Measurements from ENCODE around the gene NOG.

NOG gene

GRCh38 chr17:56593646-56594319 lies at the start of gene NOG:
TSS of gene NOG (plus strand) at chr17:56593699. CDS start at chr17:56594224, 525 bp downstream.
- DNase-seq (ENCODE audit: low read depth), result no peak

- DNase-seq (ENCODE audit: low read depth), result no peak
Observed at GRCh38 chr17:56545106-56545505, 48.4 kb upstream of the NOG start.

GRCh38 chr17:56545930-56546329 lies 47.6 kb upstream of the NOG start:
- DNase-seq (ENCODE audit: low read depth), result no peak

- no peak for DNase-seq (ENCODE audit: low read depth)
Observed at GRCh38 chr17:56548661-56549060, 44.8 kb upstream of the NOG start.

DNA sequence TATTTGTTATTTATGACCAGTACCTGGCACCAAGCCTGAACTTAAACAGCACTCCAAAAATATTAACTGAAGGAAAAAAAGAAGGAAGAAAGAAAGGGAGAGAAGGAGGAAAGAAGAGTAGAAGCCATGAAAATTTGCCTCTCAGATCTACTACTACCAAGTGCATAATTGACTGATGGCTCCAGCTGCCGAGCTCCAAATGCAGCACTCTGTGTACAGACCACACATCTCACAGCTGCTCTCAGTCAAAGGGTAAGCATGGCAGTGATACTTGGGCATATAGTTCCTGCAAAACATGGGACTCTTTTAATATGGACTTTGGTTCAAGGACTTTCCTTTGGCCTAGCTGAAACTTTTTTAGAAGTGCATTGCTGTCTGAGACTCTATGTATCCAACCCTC lies 44.0 kb upstream of the NOG start:
- DNase-seq (ENCODE audit: low read depth), result no peak

DNA sequence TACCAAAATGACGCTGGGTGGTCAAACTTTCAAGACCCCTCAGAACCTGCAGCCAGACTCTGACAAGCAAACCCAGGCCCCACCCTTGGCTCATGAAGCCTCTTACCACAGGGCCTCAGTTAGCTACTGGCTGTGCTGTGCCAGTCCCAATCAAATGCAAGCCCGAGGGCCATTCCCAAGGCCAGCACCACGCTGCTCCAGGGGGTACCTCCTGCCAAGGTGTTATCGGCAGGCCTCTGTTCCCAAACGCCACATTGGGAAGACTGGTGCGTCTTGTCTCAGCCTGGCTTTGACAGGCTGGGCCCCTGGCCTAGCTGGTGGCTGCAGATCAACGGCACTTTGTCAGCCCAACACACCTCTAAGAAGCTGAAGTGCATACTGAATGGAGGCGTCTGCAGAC lies 35.8 kb upstream of the NOG start:
- DNase-seq (ENCODE audit: low read depth), result no peak

- DNase-seq (ENCODE audit: low read depth), result no peak
Observed at GRCh38 chr17:56558088-56558487, 35.4 kb upstream of the NOG start.

DNA sequence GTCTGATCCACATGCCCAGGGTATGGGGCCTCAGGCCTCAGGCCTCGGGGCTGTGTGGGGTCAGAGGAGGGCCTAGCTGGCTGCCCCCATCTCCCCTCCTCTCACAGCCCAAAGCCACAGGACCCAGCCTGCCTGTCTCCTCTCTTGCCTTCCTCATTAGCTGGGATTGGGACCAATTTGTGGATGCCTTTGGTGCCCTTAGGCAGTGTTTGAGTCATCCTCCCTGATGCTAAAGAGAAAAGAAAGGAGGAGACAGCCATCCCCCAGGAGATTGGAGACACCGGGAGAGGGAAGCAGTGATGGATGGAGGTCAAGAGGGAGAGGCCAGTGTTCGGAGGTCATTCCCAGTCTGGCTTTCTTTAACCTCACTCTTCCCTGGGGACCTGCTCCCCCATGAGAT lies 23.3 kb upstream of the NOG start:
- no peak for DNase-seq (ENCODE audit: low read depth)

GRCh38 chr17:56571456-56571855 lies 22.0 kb upstream of the NOG start:
- DNase-seq (ENCODE audit: low read depth), result no peak

- no peak for DNase-seq (ENCODE audit: low read depth)
Observed at GRCh38 chr17:56577190-56577842, 16.2 kb upstream of the NOG start.

GRCh38 chr17:56577843-56578204 lies 15.7 kb upstream of the NOG start:
- no peak for DNase-seq (ENCODE audit: low read depth)

DNA sequence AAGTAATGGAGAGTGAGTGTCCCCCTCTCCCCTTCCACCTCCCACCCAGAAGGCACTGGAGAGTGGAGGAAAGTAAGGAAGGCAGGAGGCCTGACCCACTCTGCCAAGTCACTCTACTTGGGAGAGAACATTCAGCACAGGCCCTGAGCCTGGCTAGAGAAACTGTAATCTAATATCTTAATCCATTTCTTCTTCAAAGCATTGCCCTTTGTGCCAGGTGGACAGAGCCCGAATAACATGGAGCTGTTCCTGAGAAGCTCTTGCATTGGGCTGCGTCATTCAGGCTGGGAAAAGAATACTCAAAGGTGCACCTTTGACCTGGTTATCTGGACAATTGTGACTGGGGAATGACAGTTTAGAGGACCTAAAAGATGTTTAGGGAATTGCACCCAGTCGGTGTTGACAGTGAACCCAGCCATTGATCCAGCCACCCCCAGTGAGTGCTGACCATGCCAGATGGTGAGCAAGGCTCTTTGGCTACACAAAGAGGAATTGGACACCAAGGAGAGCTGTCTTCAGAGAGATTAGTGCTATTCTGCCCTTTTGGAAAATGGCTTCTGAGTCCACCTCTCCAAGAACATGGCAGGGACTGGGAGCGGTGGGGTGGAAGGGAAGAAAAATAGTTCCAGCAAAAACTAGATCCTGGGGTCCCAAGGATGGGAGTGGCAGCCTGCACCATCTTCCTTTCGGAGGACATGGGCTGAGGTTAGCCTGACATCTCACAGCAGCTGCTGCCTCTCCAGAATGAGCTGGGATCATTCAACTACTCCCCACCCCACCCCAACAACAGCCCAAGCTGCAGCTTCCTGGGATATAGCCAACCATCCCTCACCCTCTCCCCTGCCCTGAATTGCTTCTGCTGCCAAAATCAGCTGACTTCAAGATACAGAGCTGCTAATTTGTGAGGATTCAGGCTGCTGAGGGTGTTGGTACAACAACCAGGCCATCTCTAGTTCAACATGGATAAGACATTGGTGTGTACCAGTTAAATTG lies 11.6 kb upstream of the NOG start:
- no peak for DNase-seq (ENCODE audit: low read depth)

DNA sequence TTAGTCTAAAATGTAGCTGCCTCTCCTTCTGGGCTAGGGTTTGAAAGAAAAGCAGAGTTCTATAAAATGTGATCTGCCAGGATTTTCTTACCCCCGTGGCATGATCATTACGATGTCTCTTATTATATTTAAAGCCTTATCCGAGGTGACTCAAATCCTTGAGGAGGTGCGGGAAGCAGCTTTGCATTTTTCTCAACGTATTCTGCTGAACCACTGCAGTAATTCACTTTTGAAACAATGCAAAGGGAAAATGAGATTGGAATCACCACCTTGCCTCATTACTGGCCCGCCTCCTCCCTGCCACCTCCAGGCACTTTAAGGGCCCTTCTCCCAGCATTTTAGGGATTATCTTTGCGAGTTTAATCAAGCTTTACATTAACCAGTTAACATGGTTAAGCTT lies 9.7 kb upstream of the NOG start:
- DNase-seq (ENCODE audit: low read depth), result no peak

GRCh38 chr17:56587298-56587697 lies 6.2 kb upstream of the NOG start:
- no peak for DNase-seq (ENCODE audit: low read depth)

DNA sequence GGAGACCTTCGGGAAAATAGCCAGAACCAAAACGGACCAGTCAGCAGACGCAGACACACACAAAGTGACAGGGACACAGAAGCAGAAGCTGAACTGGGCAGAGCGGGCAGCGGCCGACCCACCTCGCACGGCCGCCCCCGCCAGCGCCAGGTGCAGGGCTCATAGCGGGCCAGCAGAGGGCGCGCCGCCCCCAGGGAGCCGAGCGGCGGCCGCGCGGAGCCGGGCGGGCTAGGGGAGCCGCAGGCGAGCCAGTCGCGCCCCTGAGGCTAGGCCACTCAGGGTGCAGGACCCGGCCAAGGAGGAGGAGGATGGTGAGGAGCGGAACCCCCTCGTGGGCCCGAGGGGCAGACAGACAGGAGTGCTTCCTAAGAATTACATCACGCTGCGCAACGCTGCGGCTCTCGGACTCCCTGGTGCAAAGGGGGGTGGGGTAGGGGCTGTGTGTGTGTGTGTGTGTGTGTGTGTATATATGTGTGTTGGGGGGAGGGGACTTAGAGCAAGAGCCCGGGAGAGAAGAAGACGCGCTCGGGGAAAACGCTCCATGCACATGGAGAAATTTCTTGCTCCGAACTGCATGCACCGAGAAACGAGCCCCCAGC lies 913 bp upstream of the NOG start:
- peak; percentile 57 for DNase-seq (ENCODE audit: low read depth)

GRCh38 chr17:56593086-56593645 lies 333 bp upstream of the NOG start:
- no peak for DNase-seq (ENCODE audit: low read depth)

- no peak for DNase-seq (ENCODE audit: low read depth)
Observed at GRCh38 chr17:56594320-56595107, 1.0 kb downstream of the NOG start.

DNA sequence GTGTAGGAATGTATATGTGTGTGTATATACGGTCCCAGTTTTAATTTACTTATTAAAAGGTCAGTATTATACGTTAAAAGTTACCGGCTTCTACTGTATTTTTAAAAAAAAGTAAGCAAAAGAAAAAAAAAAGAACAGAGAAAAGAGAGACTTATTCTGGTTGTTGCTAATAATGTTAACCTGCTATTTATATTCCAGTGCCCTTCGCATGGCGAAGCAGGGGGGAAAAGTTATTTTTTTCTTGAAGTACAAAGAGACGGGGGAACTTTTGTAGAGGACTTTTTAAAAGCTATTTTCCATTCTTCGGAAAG lies 1.6 kb downstream of the NOG start:
- no peak for DNase-seq (ENCODE audit: low read depth)

DNA sequence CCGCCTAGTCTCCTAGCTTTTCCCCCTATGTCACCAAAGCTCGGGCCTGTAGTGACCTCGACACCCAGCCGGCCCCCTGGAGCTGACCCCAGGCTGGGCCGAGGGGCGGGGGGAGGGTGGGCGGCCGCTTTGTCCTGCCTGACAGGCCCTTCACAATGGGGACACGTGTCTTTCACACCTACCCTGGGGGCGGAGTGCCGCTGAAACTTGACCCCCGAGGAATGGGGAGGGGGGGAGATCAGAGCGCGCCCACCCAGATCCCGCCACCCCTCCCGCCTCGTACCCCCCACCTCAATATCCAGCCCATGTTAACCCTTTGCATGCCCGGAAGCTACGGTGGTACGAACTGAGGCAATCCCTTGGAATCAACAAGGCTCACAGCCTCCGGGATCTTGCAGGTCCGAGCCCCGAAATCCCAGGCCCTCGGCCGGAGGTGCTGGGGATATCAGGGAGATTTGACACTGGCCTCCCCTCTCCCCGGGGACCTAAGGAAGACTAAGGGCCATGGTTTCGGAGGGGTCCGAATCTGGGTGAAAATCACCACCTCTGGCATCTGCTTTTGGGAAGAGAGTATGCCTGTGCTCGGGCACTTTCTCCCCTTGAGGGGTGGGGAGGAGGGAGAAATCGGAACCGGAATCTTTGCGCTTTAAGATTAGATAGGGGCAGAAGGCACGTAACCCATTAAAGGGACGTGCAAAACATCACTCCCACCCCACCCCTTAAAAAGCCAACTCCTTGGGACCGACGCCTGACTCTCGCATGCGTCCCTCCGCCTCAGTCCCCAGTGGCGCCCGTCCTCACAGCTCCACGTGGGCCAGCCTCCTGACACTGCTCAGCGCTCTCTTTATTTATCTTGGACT lies 2.6 kb downstream of the NOG start:
- no peak for DNase-seq (ENCODE audit: low read depth)

- no peak for DNase-seq (ENCODE audit: low read depth)
Observed at GRCh38 chr17:56596691-56597494, 3.4 kb downstream of the NOG start.
